Retinal pigment epithelial cell (primary cell): ENCODE measurements around the gene REM2.
A peak's percentile ranks its signal among the peaks of the same experiment; 100 is the strongest.
"Not testable (repeated sequence)": the region's sequence is repeated elsewhere in the genome, so short reads cannot be mapped to it uniquely, and the experiment has no call there.

Experiments used
- DNase-seq: peaks from one replicate; pipeline ENCODE4 v3.0.0-alpha.2; 2010; ENCODE audit warnings: low read depth
- H3K4me3 ChIP-seq: 2 replicates; pipeline ENCODE4 v1.5.1; 2011; ENCODE audit warnings: mild to moderate bottlenecking, low read length, control low read depth, moderate library complexity
- TF ChIP-seq, protein P1 (sequence below): conservative IDR thresholded peaks from 2 replicates; pipeline ENCODE4 v1.5.1; 2011; ENCODE audit warnings: low read depth, low read length, control low read depth, inconsistent platforms

The REM2 gene

DNA sequence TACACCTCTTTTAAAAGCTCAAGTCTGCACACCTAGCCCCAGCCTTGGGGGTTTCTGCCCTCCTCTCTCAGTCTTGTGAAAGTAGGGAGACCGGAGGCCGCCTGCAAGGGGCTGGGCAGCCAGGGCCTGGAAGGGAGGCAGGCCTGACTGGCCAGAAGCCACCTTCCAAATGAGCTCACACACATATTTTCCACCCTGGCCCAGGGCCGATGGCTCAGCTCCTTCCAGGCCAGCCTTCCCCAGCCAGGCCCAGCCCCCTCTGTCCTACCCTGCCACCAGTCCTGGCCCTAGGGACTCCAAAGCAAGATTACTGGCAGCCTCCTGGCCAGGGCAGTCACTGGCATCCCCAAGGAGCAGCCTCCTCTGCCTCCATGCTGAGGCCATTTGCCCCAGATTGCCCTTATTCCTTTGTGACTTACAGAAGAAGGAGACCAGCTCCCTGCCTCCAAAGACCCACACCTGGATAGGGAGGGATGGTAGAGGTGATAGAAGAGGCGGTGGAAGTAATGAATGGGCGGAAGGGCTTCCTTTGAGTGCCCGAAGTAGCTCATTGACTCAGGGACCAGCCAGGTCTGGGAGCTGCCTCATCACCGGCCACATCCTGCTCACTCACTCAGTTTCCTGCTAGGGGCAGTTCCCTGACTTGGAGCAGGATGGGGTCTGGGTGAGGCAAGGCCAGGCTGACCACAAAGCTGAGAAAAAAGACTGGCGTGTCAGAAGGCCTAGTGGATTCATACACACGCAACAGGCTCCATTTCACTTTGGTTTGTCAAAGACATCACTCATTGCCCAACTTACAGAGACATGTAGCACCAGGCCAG, 31.9 kb upstream of the REM2 start:
- TF ChIP-seq, protein P1, sequence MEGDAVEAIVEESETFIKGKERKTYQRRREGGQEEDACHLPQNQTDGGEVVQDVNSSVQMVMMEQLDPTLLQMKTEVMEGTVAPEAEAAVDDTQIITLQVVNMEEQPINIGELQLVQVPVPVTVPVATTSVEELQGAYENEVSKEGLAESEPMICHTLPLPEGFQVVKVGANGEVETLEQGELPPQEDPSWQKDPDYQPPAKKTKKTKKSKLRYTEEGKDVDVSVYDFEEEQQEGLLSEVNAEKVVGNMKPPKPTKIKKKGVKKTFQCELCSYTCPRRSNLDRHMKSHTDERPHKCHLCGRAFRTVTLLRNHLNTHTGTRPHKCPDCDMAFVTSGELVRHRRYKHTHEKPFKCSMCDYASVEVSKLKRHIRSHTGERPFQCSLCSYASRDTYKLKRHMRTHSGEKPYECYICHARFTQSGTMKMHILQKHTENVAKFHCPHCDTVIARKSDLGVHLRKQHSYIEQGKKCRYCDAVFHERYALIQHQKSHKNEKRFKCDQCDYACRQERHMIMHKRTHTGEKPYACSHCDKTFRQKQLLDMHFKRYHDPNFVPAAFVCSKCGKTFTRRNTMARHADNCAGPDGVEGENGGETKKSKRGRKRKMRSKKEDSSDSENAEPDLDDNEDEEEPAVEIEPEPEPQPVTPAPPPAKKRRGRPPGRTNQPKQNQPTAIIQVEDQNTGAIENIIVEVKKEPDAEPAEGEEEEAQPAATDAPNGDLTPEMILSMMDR: no peak
- no peak overlapping the region for H3K4me3 ChIP-seq
- no peak for DNase-seq

DNA sequence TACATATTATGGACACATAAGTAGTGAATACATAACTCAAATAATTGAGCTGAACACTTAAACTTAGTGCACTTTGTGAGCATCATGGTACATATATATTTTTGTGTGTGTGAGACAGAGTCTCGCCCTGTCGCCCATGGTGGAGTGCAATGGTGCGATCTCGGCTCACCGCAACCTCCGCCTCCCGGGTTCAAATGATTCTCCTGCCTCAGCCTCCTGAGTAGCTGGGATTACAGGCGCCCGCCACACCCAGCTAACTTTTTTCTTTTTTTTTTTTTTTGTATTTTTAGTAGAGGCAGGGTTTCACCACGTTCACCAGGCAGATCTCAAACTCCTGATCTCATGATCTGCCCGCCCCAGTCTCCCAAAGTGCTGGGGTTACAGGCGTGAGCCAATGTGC, 30.8 kb upstream of the REM2 start:
- H3K4me3 ChIP-seq, DNase-seq: not testable (repeated sequence)

DNA sequence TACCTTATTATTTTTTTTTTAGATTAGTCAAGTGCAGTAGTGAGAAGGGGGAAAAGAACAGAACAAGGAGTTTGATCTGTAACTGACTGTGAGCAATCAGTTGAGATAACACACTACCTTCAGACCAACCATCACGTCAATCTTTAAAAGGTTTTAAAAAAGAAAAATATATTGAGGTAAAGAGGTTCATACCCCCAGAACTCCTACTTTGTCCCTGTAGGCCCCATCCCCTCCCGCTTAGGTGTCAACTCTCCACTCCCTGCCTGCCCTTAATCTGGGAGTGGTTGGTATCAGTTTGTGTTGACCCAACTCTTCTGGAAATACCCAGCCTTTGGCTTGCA, 30.5 kb upstream of the REM2 start:
- no peak overlapping the region for H3K4me3 ChIP-seq
- TF ChIP-seq, protein P1: no peak
- no peak for DNase-seq

DNA sequence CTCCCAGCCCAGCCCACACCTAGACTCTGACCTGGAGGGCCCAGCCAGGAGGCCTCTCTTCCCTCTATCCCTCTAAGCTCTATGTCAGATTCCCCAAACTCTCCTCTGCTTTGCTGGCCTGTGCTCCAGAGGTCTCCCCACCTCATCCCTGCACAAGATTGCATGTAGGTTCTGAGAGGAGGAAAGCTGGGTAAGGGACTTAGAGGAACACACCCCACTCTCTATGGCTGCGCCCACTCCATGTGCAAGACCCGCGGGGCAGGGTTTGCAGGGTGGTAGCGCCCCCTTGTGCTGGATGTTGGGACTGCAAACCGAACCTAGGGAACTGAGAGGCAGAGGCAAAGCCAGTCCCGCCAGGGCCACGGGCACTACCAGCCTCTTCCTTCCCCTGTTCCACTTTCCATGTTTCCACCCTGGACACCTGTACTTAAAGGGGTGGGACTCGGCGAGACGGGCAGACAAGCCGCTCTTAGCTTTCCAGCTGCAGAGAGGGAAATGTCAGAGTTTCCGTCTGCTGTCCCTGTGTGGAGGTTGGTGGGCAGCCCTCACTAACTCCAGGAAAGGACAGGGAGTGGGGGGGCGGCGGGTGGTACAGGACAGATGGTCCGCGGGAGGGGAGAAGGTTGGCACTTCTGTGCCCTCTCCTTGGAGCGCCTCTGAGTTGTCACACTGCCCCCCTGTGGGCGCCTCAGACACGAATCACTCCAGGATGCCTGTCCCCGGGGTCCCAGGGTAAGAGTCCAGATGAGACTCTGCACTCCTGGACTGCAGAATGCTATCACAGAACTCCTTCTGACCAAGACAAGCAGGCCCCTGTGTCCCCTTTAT, 29.9 kb upstream of the REM2 start:
- TF ChIP-seq, protein P1: peak; percentile 89
- DNase-seq: no peak
- H3K4me3 ChIP-seq: peak overlapping the region; percentile 57

DNA sequence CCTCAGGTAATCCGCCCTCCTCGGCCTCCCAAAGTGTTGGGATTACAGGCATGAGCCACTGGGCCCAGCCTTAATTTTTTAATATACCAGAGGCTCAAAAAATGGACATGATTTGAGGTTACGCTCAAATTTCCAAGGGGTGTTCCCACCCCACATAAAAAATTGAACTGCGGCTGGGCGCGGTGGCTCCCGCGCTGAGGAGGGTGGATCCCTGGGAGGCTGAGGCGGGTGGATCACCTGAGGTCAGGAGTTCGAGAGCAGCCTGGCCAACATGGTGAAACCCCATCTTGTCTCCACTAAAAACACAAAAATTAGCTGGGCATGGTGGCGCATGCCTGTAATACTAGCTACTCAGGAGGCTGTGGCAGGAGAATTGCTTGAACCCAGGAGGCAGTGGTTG, 28.7 kb upstream of the REM2 start:
- not testable (repeated sequence) for DNase-seq, H3K4me3 ChIP-seq

DNA sequence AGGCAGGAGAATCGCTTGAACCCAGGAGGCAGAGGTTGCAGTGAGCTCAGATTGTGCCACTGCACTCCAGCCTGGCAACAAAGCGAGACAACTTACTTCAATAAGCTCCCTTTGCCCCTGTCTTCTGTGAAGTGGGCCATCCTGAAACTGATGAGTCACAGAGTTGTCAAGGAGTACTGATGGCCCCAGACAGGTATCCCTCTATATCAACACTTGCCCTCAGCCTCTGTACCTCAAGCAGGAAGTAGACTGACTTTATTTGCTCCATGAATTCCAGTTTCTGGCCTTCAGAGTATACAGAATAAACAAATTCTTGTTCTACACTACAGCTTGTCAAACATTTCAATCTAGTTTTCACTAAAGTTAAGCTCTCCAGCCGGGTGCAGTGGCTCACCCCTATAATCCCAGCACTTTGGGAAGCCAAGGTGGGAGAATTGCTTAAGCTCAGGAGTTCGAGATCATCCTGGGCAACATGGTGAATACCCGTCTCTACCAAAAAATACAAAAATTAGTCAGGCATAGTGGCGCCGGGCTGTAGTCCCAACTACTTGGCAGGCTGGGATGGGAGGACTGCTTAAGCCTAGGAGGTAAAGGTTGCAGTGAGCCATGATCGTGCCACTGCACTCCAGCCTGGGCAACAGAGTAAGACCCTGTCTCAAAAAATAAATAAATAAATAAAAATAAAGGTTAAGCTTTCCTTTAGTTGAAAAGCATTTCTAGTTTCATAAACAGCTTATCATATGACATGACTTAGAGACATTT, 27.9 kb upstream of the REM2 start:
- TF ChIP-seq, protein P1: no peak
- DNase-seq: no peak
- no peak overlapping the region for H3K4me3 ChIP-seq

DNA sequence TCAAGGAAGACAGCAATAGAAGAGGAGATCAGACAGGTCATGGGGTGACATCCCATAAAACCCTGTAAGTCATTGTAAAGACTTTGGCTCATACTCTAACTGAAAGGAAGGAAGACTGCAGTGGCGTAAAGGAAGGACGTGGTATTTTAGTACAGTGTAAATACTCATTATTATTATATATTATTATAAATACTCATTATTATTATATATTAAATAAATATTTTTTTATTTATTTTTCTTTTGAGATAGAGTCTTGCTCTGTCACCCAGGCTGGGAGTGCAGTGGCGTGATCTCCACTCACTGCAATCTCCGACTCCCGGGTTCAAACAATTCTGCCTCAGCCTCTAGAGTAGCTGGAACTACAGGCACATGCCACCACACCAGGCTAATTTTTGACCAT, 26.6 kb upstream of the REM2 start:
- no peak for DNase-seq
- TF ChIP-seq, protein P1: no peak
- H3K4me3 ChIP-seq: no peak overlapping the region

DNA sequence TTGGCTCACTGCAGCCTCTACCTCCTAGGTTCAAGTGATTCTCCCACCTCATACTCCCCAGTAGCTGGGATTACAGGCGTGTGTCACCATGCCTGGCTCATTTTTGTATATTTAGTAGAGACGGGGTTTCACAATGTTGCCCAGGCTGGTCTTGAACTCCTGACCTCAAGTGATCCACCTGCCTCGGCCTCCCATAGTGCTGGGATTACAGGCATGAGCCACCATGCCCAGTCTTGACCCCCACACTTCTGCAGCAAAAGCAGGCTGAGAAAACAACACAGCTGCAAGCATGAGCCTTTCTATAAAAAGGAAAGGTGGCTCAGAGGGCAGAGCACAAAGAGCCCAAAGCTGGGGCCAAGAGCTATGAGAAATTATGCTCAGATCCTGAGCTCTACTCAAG, 22.6 kb upstream of the REM2 start:
- H3K4me3 ChIP-seq, DNase-seq: not testable (repeated sequence)
